Thyroid gland (tissue), 4 donors: ENCODE measurements around the gene KANSL2.

Experiments
- CTCF ChIP-seq, 6 experiments: fragments of 200-600 bp in 3 of 6; fragments of 450-650 bp in 3 of 6; sonication (generic) in 3 of 6; IDR thresholded peaks; one replicate each; pipeline ENCODE4 v1.5.1; 2016 to 2019; ENCODE audit warnings: antibody characterized with exemption in 6 of 6, mild to moderate bottlenecking in 2 of 6, inconsistent platforms in 1 of 6, moderate library complexity in 1 of 6
- POLR2A ChIP-seq, 2 donors: fragments of 450-650 bp; IDR thresholded peaks; one replicate each; pipeline ENCODE4 v1.6.1; 2017; ENCODE audit warnings: antibody characterized with exemption in 2 of 2, mild to moderate bottlenecking in 2 of 2, moderate library complexity in 1 of 2

- TF ChIP-seq CTCF (IDR thresholded peaks at IDR 0.05) (no peak), POLR2A (IDR thresholded peaks at IDR 0.05) (no peak)
Observed at GRCh38 chr12:48728807-48729206, 46.8 kb upstream of the KANSL2 start.
